HG02970 (cell line): Measurements from ENCODE around the gene ADCY3.

Source experiments
- ATAC-seq: cut with Tn5 transposase; IDR thresholded peaks from one replicate; pipeline ENCODE4 v1.9.1; 2021; ENCODE audit warnings: mild to moderate bottlenecking, moderate library complexity, moderate number of reproducible peaks; ENCODE audit not compliant: unreplicated experiment, low FRiP score

The ADCY3 gene

GRCh38 chr2:24920098-24920808 is at the start of gene ADCY3:
Gene ADCY3, minus strand, starts transcription at chr2:24920237. Its CDS starts 1,250 bp downstream, at chr2:24918987.
- ATAC-seq: peak; percentile 46

- ATAC-seq: no peak
Observed at GRCh38 chr2:24969784-24970183, 49.7 kb upstream of the ADCY3 start.

DNA sequence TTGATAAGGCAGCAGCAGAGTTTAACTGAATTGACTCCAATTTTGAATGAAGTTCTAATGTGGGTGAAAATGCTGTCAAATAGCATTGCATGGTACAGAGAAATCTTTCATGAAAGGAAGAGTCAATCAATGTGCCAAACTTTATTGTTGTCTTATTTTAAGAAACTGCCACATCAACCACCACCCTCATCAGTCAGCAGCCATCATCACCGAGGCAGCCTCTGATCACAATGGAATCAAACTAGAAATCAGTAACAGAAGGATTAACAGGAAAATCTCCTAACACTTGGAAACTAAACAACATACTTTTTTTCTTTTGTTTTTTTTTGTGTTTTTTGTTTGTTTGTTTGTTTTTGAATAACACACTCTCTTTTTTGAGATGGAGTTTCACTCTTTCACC is 41.9 kb upstream of the ADCY3 start:
- no peak for ATAC-seq

DNA sequence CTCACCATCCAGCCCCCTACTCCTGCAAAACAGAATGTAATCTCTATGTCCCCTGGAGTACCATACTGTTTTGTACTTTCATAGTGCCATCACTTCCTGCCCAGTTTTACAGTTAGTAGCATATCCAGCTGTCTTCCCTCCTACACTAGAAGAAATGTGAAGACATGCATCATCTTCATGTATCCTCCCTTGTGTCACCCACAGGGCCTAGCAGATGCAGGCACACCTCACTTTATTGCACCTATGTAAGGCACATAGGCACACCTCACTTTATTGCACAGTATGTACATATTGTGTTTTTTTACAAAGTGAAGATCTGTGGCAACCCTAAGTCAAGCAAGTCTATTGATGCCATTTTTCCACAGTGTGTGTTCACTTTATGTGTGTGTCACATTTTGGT is 39.7 kb upstream of the ADCY3 start:
- no peak for ATAC-seq

GRCh38 chr2:24958411-24958935 is 38.4 kb upstream of the ADCY3 start:
- ATAC-seq: no peak

- no peak for ATAC-seq
Observed at GRCh38 chr2:24957976-24958375, 37.9 kb upstream of the ADCY3 start.

DNA sequence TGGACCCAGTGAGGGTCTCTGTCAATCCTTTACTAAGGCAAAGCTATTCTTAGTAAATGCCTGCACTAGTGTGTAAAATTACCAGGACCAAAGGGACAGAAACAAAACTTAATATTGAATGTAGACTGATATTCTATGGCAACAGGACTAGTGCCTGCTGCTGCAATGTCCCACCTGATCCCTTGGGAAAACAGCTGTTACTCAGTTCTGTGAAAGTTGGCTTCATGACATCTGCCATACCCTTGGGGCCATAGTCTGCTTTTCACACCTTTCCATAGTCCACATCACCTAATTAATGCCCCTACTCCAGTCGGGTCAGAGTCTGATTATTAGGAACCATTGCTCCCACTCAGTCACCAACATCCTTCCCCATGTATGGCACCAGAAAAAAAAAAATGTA is 37.2 kb upstream of the ADCY3 start:
- ATAC-seq: no peak

DNA sequence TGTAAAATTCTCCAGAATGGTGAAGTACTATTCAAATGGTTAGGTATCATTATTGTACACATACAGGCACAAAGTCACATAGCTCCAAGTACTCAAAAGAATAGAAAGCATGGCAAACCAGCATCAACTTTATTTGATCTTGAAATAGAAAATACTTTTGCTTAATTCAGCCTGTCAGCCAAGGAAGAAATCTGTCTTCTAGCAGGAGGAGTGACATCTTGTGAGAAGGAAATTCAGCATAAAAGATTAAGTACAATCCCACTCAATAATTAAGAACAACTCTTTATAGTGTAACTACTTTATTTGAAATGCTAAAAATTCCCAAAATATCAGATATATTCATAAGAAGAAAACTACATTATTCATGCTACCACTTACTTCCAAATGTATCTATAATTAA is 35.9 kb upstream of the ADCY3 start:
- no peak for ATAC-seq

DNA sequence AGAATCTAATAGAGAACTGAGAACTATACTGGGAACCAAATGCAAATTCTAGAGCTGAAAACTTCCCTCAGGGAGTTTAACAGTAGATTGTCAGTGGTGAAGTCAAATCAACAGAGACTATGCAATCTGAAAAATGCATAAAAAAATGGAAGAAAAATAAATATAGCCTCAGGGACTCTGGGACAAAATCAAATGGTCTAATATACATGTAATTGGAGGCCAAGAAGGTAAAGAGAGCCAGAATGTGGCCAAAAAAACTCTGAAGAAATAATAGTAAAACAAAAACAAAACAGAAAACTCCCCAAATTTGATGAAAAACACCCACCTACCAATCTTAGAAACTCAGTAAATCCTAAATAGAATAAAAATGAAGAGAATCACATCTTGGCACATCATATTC is 35.2 kb upstream of the ADCY3 start:
- no peak for ATAC-seq

DNA sequence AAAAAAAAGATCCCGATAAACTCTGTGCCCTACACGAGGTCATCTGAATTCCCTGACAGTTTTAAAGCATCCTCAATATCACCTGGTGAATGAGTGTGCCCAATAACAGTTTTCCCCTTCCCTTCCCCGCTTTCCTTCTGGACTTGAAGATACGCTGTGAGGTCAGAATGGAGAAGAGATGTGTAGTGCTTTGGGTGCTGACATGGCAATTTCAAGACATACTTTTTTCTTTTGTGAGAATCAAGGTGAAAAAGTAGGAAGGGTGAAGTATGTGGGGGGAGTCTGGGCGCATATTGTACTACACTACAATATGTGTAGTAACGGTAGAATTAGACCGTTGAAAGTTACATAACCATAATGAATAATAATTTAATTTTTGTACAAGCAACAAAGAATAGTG is 30.1 kb upstream of the ADCY3 start:
- no peak for ATAC-seq

GRCh38 chr2:24948506-24948905 is 28.5 kb upstream of the ADCY3 start:
- ATAC-seq: no peak

- no peak for ATAC-seq
Observed at GRCh38 chr2:24947561-24948157, 27.6 kb upstream of the ADCY3 start.

DNA sequence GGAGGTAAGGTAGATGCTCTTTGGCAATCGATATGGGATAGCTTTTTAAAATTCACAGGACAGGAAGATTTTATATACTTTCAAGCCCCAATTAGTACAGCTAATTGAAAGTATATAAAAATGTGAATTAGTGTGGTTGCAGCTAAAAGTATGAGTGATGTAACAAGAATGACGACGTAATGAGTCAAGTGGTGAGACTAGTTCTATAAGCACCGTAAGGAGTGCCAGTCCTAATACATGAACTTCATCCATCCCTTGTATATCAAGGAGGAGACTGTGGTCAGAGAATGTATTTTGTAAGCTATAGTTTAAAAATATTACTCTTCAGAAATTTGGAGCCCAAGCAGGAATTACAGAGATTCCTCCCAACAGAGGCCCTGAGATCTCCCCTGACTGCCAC is 25.9 kb upstream of the ADCY3 start:
- ATAC-seq: no peak

- no peak for ATAC-seq
Observed at GRCh38 chr2:24943427-24944053, 23.5 kb upstream of the ADCY3 start.

GRCh38 chr2:24939353-24939752 is 19.3 kb upstream of the ADCY3 start:
- no peak for ATAC-seq

- ATAC-seq: no peak
Observed at GRCh38 chr2:24937236-24937635, 17.2 kb upstream of the ADCY3 start.

GRCh38 chr2:24935145-24935544 is 15.1 kb upstream of the ADCY3 start:
- no peak for ATAC-seq

- ATAC-seq: no peak
Observed at GRCh38 chr2:24932715-24933114, 12.7 kb upstream of the ADCY3 start.

GRCh38 chr2:24930768-24931167 is 10.7 kb upstream of the ADCY3 start:
- no peak for ATAC-seq

DNA sequence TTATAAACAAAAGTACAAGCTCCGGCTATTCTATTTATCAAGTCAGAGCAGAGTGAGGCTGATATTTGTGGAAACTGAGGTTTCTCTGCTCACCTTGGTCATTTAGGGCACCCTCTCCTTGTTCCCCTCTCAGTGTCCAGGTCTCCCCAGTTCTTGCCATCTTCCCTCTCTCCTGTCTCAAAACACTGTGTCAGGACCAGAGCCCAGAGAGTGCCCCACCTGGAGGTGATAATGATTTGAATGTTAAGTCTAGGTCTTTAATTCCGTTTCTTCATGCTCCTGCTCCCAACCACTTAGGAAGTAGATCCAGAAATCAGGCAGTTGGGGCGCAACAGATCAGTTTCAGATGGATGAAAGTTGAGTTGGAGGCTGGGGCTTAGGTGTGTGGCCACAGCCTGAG is 9.2 kb upstream of the ADCY3 start:
- ATAC-seq: no peak

DNA sequence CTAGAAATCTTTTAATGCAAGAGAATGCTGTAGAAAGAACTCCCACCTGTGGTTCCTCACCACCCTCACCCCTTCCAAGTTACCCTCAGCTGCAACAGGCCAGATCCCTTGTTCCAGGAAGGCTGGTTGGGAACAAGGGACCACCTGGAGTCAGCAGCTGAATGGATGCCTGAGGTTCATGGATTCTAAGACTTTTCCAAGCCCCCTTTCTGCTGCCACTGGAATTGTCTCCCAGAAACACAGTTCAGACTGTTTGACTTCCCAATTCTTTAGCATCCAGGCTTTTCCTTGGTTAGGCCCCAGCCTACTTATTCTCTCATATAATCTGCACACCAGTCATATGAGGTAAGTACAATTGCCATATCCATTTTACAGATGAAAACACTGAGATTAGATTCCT is 8.0 kb upstream of the ADCY3 start:
- no peak for ATAC-seq
